GM12878 (cell line): ENCODE results near the gene TSPAN7. TPM values are rescaled to one million over a fixed set of nuclear protein-coding genes. Genes with fewer than 3 reads are reported as not detected.

Experiments
- ATAC-seq: fragments of 200-7000 bp; cut with Tn5 transposase; 3 replicates; pipeline ENCODE4 v1.9.1; 2020; ENCODE audit warnings: mild to moderate bottlenecking, moderate library complexity
- BruUV-seq: library from RNA; stranded (reverse); fragments of 400-500 nt; replicated peaks from 2 replicates; lab custom pipeline; 2021; lab: Mats Ljungman, UMichigan
- CTCF ChIA-PET: fragments of 300-600 bp; sonication (Branson Sonifier 250); formaldehyde crosslinking; extraction: SDS; loops from one replicate; lab custom pipeline; 2021; ENCODE audit warnings: inconsistent platforms; lab: Yijun Ruan, JAX
- POLR2A ChIA-PET: fragments of 350-600 bp; formaldehyde crosslinking; extraction: SDS; loops from one replicate; lab custom pipeline; 2021; ENCODE audit warnings: inconsistent platforms; lab: Charles Lee
- RAD21 ChIA-PET: fragments of 300-600 bp; sonication (Branson Sonifier 250); formaldehyde crosslinking; loops from one replicate; lab custom pipeline; 2023; ENCODE audit warnings: antibody characterized with exemption; ENCODE audit not compliant: unreplicated experiment; lab: Charles Lee
- SMC1A ChIA-PET: fragments of 300-600 bp; sonication (Branson Sonifier 250); formaldehyde crosslinking; loops from one replicate; lab custom pipeline; 2023; ENCODE audit not compliant: unreplicated experiment, uncharacterized antibody; lab: Charles Lee
- DNase-seq: peaks from one replicate; pipeline ENCODE4 v3.0.0-alpha.2; 2011; ENCODE audit warnings: low read depth, low spot score
- FAIRE-seq: peaks from 3 replicates; lab custom pipeline; 2011; peaks lifted over from hg19 to GRCh38; lab: Jason Lieb, UNC
- H2AFZ ChIP-seq: 2 replicates; pipeline ENCODE4 v1.6.0; 2011; ENCODE audit warnings: low read depth, low read length, control low read depth; ENCODE audit not compliant: control insufficient read depth
- H3K27ac ChIP-seq: 2 replicates; pipeline ENCODE4 v1.5.1; 2011; ENCODE audit warnings: control low read depth; ENCODE audit not compliant: control insufficient read depth, insufficient read depth
- H3K27me3 ChIP-seq, 2 experiments: replicated peaks in 1 of 2; 2 replicates each; pipeline versions ENCODE4 v1.6.0 to v1.6.1; 2011; ENCODE audit warnings: low read length in 1 of 2; ENCODE audit not compliant: control insufficient read depth in 2 of 2, insufficient read depth in 2 of 2
- H3K36me3 ChIP-seq, 2 experiments: 2 replicates each; pipeline ENCODE4 v1.5.1; 2011; ENCODE audit warnings: low read length in 1 of 2; ENCODE audit not compliant: control insufficient read depth in 2 of 2, insufficient read depth in 2 of 2
- H3K4me1 ChIP-seq: 2 replicates; pipeline ENCODE4 v1.6.1; 2011; ENCODE audit warnings: mild to moderate bottlenecking, low read length, moderate library complexity, mixed read lengths; ENCODE audit not compliant: control insufficient read depth, insufficient read depth
- H3K4me2 ChIP-seq: 2 replicates; pipeline ENCODE4 v1.6.0; 2011; ENCODE audit warnings: control low read depth; ENCODE audit not compliant: control insufficient read depth, insufficient read depth
- H3K4me3 ChIP-seq: fragments of 200-600 bp; sonication (generic); 2 replicates; pipeline ENCODE4 v1.5.1; 2016
- H3K79me2 ChIP-seq: 2 replicates; pipeline ENCODE4 v1.6.0; 2011; ENCODE audit warnings: low read length; ENCODE audit not compliant: control insufficient read depth, insufficient read depth
- H3K9ac ChIP-seq: 2 replicates; pipeline ENCODE4 v1.8.0; 2011; ENCODE audit warnings: low read length, control low read depth, mixed read lengths; ENCODE audit not compliant: control insufficient read depth, insufficient read depth
- H3K9me3 ChIP-seq: replicated peaks from 3 replicates; pipeline ENCODE4 v1.5.1; 2011; ENCODE audit warnings: mild to moderate bottlenecking, low read length; ENCODE audit not compliant: control insufficient read depth, insufficient read depth
- H4K20me1 ChIP-seq: 2 replicates; pipeline ENCODE4 v1.6.0; 2011; ENCODE audit not compliant: control insufficient read depth, insufficient read depth
- BHLHE40 ChIP-seq, 2 experiments: fragments of 450-650 bp in 1 of 2; IDR thresholded peaks; 2 replicates each; pipeline ENCODE4 v1.6.1; 2011 to 2017; ENCODE audit warnings: low read depth in 2 of 2, borderline replicate concordance in 1 of 2, improper control_type of control experiment in 1 of 2, low read length in 1 of 2, mild to moderate bottlenecking in 1 of 2
- CBFB ChIP-seq: IDR thresholded peaks from 2 replicates; pipeline ENCODE4 v1.6.1; 2016; ENCODE audit warnings: antibody characterized with exemption, low read depth
- CBX3 ChIP-seq: fragments of 200-600 bp; sonication (generic); IDR thresholded peaks from 2 replicates; pipeline ENCODE4 v1.6.1; 2016; ENCODE audit warnings: low read depth, borderline replicate concordance
- EZH2 ChIP-seq: IDR thresholded peaks from 2 replicates; pipeline ENCODE4 v1.6.1; 2012; ENCODE audit warnings: low read depth, mild to moderate bottlenecking, control low read depth, inconsistent platforms, low read length, borderline replicate concordance; ENCODE audit not compliant: control insufficient read depth
- FOXM1 ChIP-seq: IDR thresholded peaks from 2 replicates; pipeline ENCODE4 v1.6.1; 2012; ENCODE audit warnings: low read depth, mild to moderate bottlenecking, inconsistent platforms, low read length, moderate library complexity
- HCFC1 ChIP-seq: fragments of 150-350 bp; IDR thresholded peaks from 2 replicates; pipeline ENCODE4 v1.6.1; 2014; ENCODE audit warnings: low read length
- HDGF ChIP-seq: fragments of 450-650 bp; IDR thresholded peaks from 2 replicates; pipeline ENCODE4 v1.6.1; 2016; ENCODE audit warnings: antibody characterized with exemption
- POLR2AphosphoS5 ChIP-seq: IDR thresholded peaks from 2 replicates; pipeline ENCODE4 v1.6.1; 2011; ENCODE audit warnings: mild to moderate bottlenecking, low read length, inconsistent platforms
- SMARCA5 ChIP-seq: fragments of 450-650 bp; IDR thresholded peaks from 2 replicates; pipeline ENCODE4 v1.6.1; 2017; ENCODE audit warnings: mild to moderate bottlenecking
- SREBF1 ChIP-seq: IDR thresholded peaks from 2 replicates; pipeline ENCODE4 v1.6.1; 2012; ENCODE audit warnings: mild to moderate bottlenecking, low read length
- SRF ChIP-seq, 2 experiments: IDR thresholded peaks; 2 replicates each; pipeline ENCODE4 v1.6.1; 2011; ENCODE audit warnings: low read depth in 2 of 2, low read length in 2 of 2, mild to moderate bottlenecking in 1 of 2, moderate library complexity in 1 of 2
- WRNIP1 ChIP-seq: IDR thresholded peaks from 2 replicates; pipeline ENCODE4 v1.6.1; 2011; ENCODE audit warnings: low read depth, low read length, improper control_type of control experiment, borderline replicate concordance
- ZNF24 ChIP-seq: fragments of 450-650 bp; IDR thresholded peaks from 2 replicates; pipeline ENCODE4 v1.6.1; 2017; ENCODE audit warnings: antibody characterized with exemption, mild to moderate bottlenecking
- ZNF274 ChIP-seq: IDR thresholded peaks from one replicate; pipeline ENCODE4 v1.8.0; 2011; ENCODE audit not compliant: insufficient read length, insufficient read depth
- WGBS: methylation state at CpG from one replicate; pipeline ENCODE4 v1.1.6; 2016; ENCODE audit warnings: low lambda C conversion rate; ENCODE audit not compliant: insufficient replicate concordance, insufficient coverage; ENCODE audit errors: missing lambda C conversion rate; 5-methylcytosine and 5-hydroxymethylcytosine counted together
- in situ Hi-C: fragments of 300-500 bp; cut with MboI; formaldehyde crosslinking; loops from 9 replicates; pipeline ENCODE4 v1.14.3; 2018; ENCODE audit warnings: mixed read lengths
- intact Hi-C: fragments of 100-400 bp; cut with micrococcal nuclease; formaldehyde crosslinking; loops from one replicate; pipeline ENCODE4 v1.14.2; 2022; ENCODE audit not compliant: unreplicated experiment
- polyA plus RNA-seq, 11 experiments: library from polyadenylated mRNA; depleted of rRNA in 4 of 11; unstranded in 6 of 11; stranded (reverse) in 5 of 11; fragments of >200 nt; fragmentation: Nextera tagmentation in 4 of 11; fragmentation: Illumina TruSeq in 1 of 11; extraction: Ambion mirVana in 4 of 11; extraction: Trizol in 1 of 11; gene quantifications; 1 replicate in 1 of 11; 2 replicates in 10 of 11; pipeline versions ENCODE4 v1.2.1 to v1.2.3, GENCODE V29; 2011 to 2016; ENCODE audit warnings: inconsistent platforms in 2 of 11, missing spikeins in 2 of 11, low read depth in 1 of 11
- total RNA-seq, 4 experiments: library from RNA; depleted of rRNA in 3 of 4; stranded (reverse); fragments of >200 nt in 3 of 4; fragmentation: Illumina TruSeq in 1 of 4; extraction: Trizol in 1 of 4; gene quantifications; 2 replicates each; pipeline versions ENCODE4 v1.2.1 to v1.2.3, GENCODE V29; 2013 to 2021
- TF ChIP-seq, protein P1 (sequence below): fragments of 450-650 bp; IDR thresholded peaks from 2 replicates; pipeline ENCODE4 v1.6.1; 2017; ENCODE audit warnings: mild to moderate bottlenecking
- TF ChIP-seq, protein P2 (sequence below): IDR thresholded peaks from 2 replicates; pipeline ENCODE4 v1.6.1; 2011; ENCODE audit warnings: low read depth, mild to moderate bottlenecking, low read length, moderate library complexity, borderline replicate concordance; ENCODE audit errors: extremely low read depth
- TF ChIP-seq, protein P3 (sequence below): fragments of 450-650 bp; IDR thresholded peaks from 2 replicates; pipeline ENCODE4 v1.6.1; 2017; ENCODE audit warnings: borderline replicate concordance
- TF ChIP-seq, protein P4 (sequence below): fragments of 450-650 bp; IDR thresholded peaks from 2 replicates; pipeline ENCODE4 v1.6.1; 2017; ENCODE audit warnings: low read depth, mild to moderate bottlenecking, moderate library complexity

Gene TSPAN7
- total and polyA plus RNA-seq, 10 of the 15 experiments (the other 5 are each of a cell fraction or from before 2014, with no cell fraction given): 0.04 to 0.77 (median 0.14) TPM; not detected in 4

DNA sequence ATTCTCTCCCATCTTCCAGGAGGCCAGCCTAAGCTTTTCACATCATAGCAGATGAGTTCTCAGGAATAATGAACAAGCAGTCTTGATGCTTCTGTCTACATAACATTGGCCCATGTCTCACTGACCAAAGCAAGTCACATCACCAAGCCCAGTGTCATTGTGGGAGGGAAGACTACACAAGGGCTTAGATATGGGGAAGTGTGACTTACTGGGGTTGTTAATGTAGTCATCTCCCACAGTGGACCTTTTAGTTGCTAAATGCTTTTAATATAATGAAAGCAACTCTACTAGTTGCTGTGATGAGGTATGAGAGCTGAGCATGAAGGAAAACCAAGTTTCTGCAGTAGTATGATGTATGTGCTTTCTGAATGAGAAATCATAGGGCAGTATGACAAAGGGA lies 40.5 kb downstream of the TSPAN7 start (continued):
- TF ChIP-seq CBFB (no peak), POLR2AphosphoS5 (no peak), ZNF24 (no peak), SRF (IDR thresholded peaks at IDR 0.05; ENCODE audit: low read depth in 2 of 2, low read length in 2 of 2) (no peak)

DNA sequence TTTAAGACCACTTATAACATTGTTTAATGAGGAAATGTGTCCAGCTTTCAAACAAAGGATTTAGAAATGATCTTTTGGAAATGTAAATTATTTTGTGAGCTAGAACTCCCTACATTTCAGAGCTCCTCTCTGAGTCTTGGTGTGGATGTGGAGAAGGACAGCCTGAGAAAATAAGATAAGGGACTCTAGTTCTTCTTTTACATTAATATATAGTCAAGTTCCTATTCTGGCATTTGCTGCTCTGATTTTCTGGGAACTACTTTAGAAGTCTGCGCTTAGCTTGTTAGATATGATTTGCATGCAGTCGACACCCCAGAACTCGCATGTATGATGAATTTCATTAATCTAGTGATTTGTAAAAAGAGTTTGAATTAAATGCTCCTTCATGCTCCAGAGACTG lies 45.5 kb downstream of the TSPAN7 start:
- TF ChIP-seq, protein P1, sequence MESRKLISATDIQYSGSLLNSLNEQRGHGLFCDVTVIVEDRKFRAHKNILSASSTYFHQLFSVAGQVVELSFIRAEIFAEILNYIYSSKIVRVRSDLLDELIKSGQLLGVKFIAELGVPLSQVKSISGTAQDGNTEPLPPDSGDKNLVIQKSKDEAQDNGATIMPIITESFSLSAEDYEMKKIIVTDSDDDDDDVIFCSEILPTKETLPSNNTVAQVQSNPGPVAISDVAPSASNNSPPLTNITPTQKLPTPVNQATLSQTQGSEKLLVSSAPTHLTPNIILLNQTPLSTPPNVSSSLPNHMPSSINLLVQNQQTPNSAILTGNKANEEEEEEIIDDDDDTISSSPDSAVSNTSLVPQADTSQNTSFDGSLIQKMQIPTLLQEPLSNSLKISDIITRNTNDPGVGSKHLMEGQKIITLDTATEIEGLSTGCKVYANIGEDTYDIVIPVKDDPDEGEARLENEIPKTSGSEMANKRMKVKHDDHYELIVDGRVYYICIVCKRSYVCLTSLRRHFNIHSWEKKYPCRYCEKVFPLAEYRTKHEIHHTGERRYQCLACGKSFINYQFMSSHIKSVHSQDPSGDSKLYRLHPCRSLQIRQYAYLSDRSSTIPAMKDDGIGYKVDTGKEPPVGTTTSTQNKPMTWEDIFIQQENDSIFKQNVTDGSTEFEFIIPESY: no peak
- TF ChIP-seq HDGF (no peak), BHLHE40 (IDR thresholded peaks at IDR 0.05; ENCODE audit: borderline replicate concordance in 1 of 2, low read depth in 2 of 2, low read length in 1 of 2) (no peak), WRNIP1 (no peak), POLR2AphosphoS5 (no peak), SREBF1 (no peak), FOXM1 (no peak), SMARCA5 (no peak), CBX3 (no peak), ZNF274 (no peak), HCFC1 (no peak), EZH2 (no peak)
- TF ChIP-seq, protein P2, sequence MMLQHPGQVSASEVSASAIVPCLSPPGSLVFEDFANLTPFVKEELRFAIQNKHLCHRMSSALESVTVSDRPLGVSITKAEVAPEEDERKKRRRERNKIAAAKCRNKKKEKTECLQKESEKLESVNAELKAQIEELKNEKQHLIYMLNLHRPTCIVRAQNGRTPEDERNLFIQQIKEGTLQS: no peak
- TF ChIP-seq, protein P3, sequence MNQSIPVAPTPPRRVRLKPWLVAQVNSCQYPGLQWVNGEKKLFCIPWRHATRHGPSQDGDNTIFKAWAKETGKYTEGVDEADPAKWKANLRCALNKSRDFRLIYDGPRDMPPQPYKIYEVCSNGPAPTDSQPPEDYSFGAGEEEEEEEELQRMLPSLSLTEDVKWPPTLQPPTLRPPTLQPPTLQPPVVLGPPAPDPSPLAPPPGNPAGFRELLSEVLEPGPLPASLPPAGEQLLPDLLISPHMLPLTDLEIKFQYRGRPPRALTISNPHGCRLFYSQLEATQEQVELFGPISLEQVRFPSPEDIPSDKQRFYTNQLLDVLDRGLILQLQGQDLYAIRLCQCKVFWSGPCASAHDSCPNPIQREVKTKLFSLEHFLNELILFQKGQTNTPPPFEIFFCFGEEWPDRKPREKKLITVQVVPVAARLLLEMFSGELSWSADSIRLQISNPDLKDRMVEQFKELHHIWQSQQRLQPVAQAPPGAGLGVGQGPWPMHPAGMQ: no peak
- TF ChIP-seq, protein P4, sequence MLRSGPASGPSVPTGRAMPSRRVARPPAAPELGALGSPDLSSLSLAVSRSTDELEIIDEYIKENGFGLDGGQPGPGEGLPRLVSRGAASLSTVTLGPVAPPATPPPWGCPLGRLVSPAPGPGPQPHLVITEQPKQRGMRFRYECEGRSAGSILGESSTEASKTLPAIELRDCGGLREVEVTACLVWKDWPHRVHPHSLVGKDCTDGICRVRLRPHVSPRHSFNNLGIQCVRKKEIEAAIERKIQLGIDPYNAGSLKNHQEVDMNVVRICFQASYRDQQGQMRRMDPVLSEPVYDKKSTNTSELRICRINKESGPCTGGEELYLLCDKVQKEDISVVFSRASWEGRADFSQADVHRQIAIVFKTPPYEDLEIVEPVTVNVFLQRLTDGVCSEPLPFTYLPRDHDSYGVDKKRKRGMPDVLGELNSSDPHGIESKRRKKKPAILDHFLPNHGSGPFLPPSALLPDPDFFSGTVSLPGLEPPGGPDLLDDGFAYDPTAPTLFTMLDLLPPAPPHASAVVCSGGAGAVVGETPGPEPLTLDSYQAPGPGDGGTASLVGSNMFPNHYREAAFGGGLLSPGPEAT: no peak
- H3K4me1 ChIP-seq: no peaks in the 10 kb centered on the region
- BruUV-seq: no TSS peak
- intact Hi-C loops: no loop called here
- no peaks in the 10 kb centered on the region for H3K27me3 ChIP-seq
- no peak for DNase-seq
- no peak overlapping the region for H3K4me2 ChIP-seq
- H3K36me3 ChIP-seq: no peaks in the 10 kb centered on the region
- 48% methylated on average over 3 of the region's 3 CpGs for WGBS
- no peaks in the 10 kb centered on the region for H4K20me1 ChIP-seq
- H3K9me3 ChIP-seq: no peaks in the 10 kb centered on the region
- no peak overlapping the region for H2AFZ ChIP-seq
- H3K4me3 ChIP-seq: no peak overlapping the region
- H3K79me2 ChIP-seq: no peaks in the 10 kb centered on the region
- in situ Hi-C loops: no loop called here
- ChIA-PET POLR2A (no interaction called here), CTCF (no interaction called here), SMC1A (interaction anchor here (1.2 kb wide), 1 partner anchor 49 kb away, joined by 3 read pairs; no protein-coding TSS in a partner anchor), RAD21 (no interaction called here)
- H3K27ac ChIP-seq: no peak overlapping the region
- no peak overlapping the region for H3K9ac ChIP-seq
- ATAC-seq: no peak
- no peak for FAIRE-seq
